ENCODE data around the gene NBPF14. TPM values are rescaled to one million over a fixed set of nuclear protein-coding genes. Genes with fewer than 3 reads are reported as not detected.
"Not testable (repeated sequence)": the region's sequence is repeated elsewhere in the genome, so short reads cannot be mapped to it uniquely, and the experiment has no call there.

Gene NBPF14
- 10 to 100 TPM; 16.6 to 19.3 TPM for total RNA-seq

- H3K27ac Mint-ChIP-seq; H3K36me3 Mint-ChIP-seq; H3K9me3 Mint-ChIP-seq; DNase-seq (ENCODE audit: low spot score in 2 of 2); ATAC-seq: not testable (repeated sequence)
These were observed at the start of gene NBPF14 for GRCh38 chr1:148595911-148596310. NBPF14 (minus strand) TSS chr1:148596011; CDS start chr1:148595717, 294 bp downstream.

DNA sequence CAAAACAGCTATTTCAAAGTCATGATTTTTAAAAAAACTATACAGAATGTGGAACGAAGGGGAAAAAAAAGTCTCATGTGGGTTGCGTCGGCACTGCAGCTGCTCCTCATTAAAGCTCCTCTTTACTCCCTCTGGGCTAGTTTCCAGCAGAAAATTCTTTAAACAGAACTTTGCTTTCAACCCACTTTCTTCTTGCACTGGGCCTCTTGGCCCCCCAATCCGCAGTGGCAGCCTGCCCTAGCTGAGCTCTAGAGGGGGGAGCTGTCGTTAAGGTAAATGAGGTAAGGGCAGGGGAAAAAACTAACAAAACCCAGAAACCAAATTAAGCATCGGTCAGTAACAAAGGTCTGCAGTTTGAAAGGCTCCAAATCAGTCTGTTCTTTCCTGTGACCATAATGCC is 29.6 kb upstream of the NBPF14 start:
- not testable (repeated sequence) for DNase-seq (ENCODE audit: low spot score in 2 of 2); ATAC-seq; H3K9me3 Mint-ChIP-seq; H3K27ac Mint-ChIP-seq; H3K36me3 Mint-ChIP-seq

- not testable (repeated sequence) for H3K27ac Mint-ChIP-seq; ATAC-seq; H3K36me3 Mint-ChIP-seq; H3K9me3 Mint-ChIP-seq; DNase-seq (ENCODE audit: low spot score in 2 of 2)
These were observed 22.4 kb upstream of the NBPF14 start for GRCh38 chr1:148618216-148618615.

GRCh38 chr1:148605266-148605665 is 9.5 kb upstream of the NBPF14 start:
- not testable (repeated sequence) for H3K36me3 Mint-ChIP-seq; H3K27ac Mint-ChIP-seq; ATAC-seq; H3K9me3 Mint-ChIP-seq; DNase-seq (ENCODE audit: low spot score in 2 of 2)

- H3K9me3 Mint-ChIP-seq; DNase-seq (ENCODE audit: low spot score in 2 of 2): not testable (repeated sequence)
These were observed 451 bp downstream of the NBPF14 start for GRCh38 chr1:148595360-148595759.

DNA sequence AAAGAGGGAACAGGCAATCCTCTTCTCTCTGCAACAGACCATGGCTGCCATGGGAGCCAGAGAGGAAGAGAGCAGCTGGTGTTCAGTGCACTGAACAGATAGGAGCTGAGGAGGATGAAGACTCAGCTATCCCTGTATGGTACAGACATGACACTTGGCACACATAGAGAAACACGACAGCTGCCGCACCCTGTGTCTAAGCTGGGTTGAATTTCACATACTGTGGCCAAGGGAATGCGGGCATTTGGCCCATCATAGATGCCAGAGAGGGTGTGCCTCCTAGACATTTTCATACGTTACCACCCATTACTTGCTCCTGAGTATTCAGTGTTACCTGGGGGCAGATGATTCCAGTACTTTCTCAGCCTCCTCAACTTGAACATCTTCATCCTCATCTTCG is 4.7 kb downstream of the NBPF14 start:
- not testable (repeated sequence) for DNase-seq (ENCODE audit: low spot score in 2 of 2); H3K27ac Mint-ChIP-seq; H3K36me3 Mint-ChIP-seq; ATAC-seq; H3K9me3 Mint-ChIP-seq

More at GRCh38 chr1:148595360-148595759, 451 bp downstream of the NBPF14 start:
- not testable (repeated sequence) for ATAC-seq, H3K36me3 Mint-ChIP-seq, H3K27ac Mint-ChIP-seq

GRCh38 chr1:148532158-148532557 is 63.7 kb downstream of the NBPF14 start:
- not testable (repeated sequence) for H3K36me3 Mint-ChIP-seq; H3K9me3 Mint-ChIP-seq; DNase-seq (ENCODE audit: low spot score in 2 of 2); H3K27ac Mint-ChIP-seq; ATAC-seq

DNA sequence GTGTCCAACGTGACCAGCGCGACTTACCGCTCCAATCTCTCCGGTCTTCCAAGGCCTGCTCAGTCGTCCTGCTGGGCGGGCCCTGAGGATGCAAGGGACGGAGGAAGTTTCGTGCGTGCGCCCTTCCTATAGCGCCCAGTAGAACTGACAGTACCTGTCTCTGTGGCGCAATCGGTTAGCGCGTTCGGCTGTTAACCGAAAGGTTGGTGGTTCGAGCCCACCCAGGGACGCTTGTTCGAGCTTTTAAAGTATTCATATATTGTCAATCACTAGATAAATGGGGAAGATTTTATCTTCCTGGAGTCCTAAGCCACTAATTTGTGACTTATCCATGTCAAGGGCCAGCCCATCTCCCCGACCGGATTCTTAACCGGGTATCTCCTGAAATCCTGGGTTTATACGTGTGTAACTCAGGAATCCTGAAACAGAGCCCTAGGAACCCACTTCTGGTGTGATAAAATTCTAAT is 66.7 kb downstream of the NBPF14 start:
- H3K9me3 Mint-ChIP-seq: not testable (repeated sequence)

GRCh38 chr1:148528591-148528990 is 67.2 kb downstream of the NBPF14 start:
- H3K36me3 Mint-ChIP-seq; DNase-seq (ENCODE audit: low spot score in 2 of 2); ATAC-seq; H3K9me3 Mint-ChIP-seq: not testable (repeated sequence)
- H3K27ac Mint-ChIP-seq: peak overlapping the region in 1 of 2 donors; percentile 89

More for the DNA sequence above, 66.7 kb downstream of the NBPF14 start:
- not testable (repeated sequence) for ATAC-seq, H3K36me3 Mint-ChIP-seq
- DNase-seq (ENCODE audit: low spot score in 2 of 2): peak in 1 of 2 donors; percentile 67
- peak overlapping the region; percentile 89 to 98 for H3K27ac Mint-ChIP-seq

DNA sequence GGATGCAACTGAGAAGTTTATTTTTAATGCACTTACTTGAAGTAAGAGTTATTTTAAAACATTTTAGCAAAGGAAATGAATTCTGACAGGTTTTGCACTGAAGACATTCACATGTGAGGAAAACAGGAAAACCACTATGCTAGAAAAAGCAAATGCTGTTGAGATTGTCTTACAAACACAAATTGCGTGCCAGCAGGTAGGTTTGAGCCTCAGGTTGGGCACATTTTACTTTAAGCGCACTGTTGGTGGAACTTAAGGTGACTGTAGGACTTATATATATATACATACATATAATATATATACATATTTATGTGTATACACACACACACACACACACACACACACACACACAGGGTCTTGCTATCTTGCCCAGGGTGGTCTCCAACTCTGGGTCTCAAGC is 69.2 kb downstream of the NBPF14 start:
- H3K9me3 Mint-ChIP-seq; H3K27ac Mint-ChIP-seq; ATAC-seq; H3K36me3 Mint-ChIP-seq; DNase-seq (ENCODE audit: low spot score in 2 of 2): not testable (repeated sequence)

DNA sequence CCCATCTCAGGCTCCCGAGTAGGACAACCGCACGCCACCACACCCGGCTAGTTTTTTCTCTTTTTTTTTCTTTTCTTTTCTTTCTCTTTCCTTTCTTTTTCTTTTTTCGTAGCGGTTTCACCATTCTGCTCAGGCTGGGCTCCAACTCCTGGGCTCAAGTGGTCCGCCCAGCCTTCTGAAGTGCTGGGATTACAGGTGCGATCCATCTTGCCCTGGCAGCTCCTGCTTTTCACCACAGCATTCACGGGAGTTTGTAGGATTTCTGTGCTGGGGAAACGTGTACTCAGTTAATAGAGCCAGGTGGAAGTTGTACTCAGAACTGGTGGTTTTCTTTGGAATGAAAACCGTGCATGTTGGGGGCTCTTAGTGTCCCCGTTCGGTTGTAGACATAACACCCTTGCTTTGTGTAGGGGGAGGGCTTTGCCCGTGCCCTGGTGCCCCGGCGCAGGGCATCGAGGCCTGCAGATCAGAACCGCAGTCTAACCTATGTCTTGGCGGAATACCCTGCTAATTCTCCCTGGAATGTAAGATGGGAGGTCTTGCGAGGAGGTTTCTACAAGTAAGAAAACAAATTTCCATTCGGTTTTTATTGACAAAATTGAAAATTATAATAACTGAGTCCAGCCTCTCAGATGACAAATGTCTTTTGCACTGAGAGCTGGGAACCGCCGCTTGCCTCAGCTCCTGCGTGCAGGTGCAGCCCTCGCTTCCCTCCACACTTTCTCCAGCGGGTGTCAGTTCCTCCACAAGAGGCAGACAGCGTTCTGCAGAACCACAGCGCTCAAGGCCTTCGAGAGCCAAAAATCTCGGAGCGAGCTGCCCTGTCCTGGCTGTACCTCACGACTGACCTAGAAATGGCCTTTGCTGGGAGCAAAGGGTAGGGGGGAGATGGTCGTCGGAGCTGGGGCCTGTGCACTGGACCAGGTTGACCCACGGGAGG is 72.3 kb downstream of the NBPF14 start:
- peak; percentile 8 to 57 for ATAC-seq
- H3K36me3 Mint-ChIP-seq; DNase-seq (ENCODE audit: low spot score in 2 of 2); H3K9me3 Mint-ChIP-seq: not testable (repeated sequence)
- H3K27ac Mint-ChIP-seq: peak overlapping the region; percentile 99 to 100

DNA sequence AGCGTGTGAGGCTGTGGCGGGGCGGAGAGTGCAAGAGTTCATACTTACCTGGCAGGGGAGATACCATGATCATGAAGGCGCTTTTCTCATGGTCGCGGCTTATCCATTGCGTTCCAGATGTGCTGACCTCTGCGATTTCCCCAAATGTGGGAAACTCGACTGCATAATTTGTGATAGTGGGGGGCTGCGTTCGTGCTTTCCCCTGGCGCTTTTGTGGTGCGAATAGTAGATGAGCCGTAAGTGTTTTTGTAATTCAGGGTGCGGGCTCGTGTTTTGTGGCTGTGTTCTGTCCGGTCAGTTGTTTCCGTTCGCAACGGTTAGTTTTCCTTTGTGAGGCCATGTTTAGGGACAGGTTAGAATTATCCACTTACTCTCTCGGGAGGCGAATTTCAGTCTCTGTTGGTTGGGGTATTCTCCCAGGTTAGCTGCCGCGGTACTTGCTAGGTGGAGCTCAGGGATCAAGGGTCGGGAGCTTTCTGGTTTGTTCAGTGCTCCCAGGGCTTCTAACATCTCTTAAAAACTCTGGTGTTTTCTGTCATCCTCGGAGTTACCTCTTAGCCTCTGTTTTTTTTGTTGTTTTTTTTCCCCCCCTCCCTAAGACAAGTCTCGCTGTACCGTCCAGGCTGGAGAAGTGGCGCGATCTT is 73.1 kb downstream of the NBPF14 start:
- ATAC-seq: peak; percentile 81 to 82
- not testable (repeated sequence) for H3K36me3 Mint-ChIP-seq, H3K9me3 Mint-ChIP-seq
- DNase-seq (ENCODE audit: low spot score in 2 of 2): peak; percentile 91 to 92
- H3K27ac Mint-ChIP-seq: peak overlapping the region; percentile 99 to 100

DNA sequence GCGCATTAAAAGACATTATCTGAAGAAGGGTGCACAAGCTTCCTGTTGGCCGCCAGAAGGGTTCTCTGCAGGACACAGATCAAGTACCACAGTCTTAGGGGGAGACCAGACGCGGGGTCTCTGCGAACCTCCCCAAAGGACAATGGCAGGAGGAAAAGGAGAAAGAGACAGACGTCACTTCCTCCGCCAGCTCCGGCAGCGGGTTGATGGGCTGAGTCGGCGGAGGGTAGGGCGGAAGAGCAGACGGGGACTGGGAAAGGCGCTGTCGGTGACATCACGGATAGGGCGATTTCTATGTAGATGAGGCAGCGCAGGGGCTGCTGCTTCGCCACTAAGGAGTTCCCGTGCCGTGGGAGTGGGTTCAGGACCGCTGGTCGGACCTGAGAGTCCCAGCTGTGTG is 73.7 kb downstream of the NBPF14 start:
- DNase-seq (ENCODE audit: low spot score in 2 of 2) (peak; percentile 78 to 92), ATAC-seq (peak; percentile 27 to 59)
- H3K9me3 Mint-ChIP-seq, H3K36me3 Mint-ChIP-seq: not testable (repeated sequence)
- H3K27ac Mint-ChIP-seq: peak overlapping the region; percentile 99 to 100

- H3K36me3 Mint-ChIP-seq; DNase-seq (ENCODE audit: low spot score in 2 of 2); H3K27ac Mint-ChIP-seq; ATAC-seq; H3K9me3 Mint-ChIP-seq: not testable (repeated sequence)
These were observed 81.5 kb downstream of the NBPF14 start for GRCh38 chr1:148514310-148514709.

DNA sequence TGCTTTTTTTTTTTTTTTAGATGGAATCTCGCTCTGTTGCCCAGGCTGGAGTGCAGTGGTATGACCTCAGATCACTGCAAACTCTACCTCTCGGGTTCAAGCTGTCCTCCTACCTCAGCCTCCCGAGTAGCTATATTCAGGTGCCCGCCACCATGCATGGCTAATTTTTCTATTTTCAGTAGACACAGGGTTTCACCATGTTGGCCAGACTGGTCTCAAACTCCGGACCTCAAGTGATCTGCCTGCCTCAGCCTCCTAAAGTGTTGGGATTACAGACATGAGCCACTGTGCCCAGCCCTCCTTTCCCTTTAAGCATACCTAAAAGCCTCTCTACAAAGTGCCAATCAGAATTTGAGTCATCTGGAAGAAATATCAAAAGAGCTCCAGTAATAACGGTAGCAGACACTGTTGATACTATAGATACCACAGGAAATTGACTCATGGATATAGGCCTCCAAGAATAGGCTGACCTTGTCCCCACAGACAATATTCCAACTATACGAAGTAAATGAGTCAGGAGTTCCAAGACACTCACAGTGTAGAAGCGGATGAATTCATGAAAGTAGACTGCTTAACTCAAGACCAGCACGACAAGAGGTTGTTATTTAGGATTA is 83.1 kb downstream of the NBPF14 start:
- H3K36me3 Mint-ChIP-seq; H3K9me3 Mint-ChIP-seq; DNase-seq (ENCODE audit: low spot score in 2 of 2): not testable (repeated sequence)
- ATAC-seq: peak; percentile 98 to 100
- H3K27ac Mint-ChIP-seq: peak overlapping the region in 1 of 2 donors; percentile 86

DNA sequence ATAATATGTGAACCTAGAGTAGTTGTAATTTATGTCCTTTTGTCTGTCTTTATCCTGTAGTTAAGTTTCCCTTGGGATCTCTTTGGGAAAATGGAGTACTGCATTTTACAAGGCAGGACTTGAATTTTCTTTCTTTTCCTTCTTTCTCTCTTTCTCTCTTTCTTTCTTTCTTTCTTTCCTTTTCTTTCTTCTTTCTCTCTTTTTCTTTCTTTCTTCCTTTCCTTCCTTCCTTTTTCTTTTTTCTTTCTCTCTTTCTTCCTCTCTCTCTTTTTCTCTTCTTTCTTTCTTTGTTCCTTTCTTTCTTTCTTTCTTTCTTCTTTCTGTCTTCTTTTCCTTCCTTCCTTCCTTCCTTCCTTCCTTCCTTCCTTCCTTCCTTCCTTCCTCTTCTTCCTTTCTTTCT is 101.9 kb downstream of the NBPF14 start:
- not testable (repeated sequence) for DNase-seq (ENCODE audit: low spot score in 2 of 2); ATAC-seq; H3K27ac Mint-ChIP-seq; H3K36me3 Mint-ChIP-seq; H3K9me3 Mint-ChIP-seq

DNA sequence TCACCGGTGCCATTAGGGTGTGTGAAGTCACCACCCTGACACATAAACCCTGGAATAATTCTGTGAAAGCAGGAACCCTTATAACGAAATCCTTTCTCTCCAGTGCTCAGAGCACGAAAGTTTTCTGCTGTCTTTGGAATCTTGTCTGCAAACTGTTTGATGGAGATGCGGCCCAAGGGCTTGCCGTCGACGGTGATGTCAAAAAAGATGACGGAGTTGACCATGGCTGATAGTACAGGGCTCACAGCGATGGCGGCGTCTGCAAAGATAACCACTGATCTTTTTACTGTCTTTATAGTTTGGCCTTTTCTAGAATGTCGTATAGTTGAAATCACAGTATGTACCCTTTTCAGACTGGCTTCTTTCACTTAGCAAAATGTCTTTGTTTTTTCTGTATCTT is 112.8 kb downstream of the NBPF14 start, which contains the start of gene PPIAL4G:
Gene PPIAL4G, minus strand, starts transcription at position 274 of the 400 bp plus-strand sequence. Its CDS starts 50 bp downstream, at position 224.
- H3K27ac Mint-ChIP-seq; H3K36me3 Mint-ChIP-seq; ATAC-seq; H3K9me3 Mint-ChIP-seq; DNase-seq (ENCODE audit: low spot score in 2 of 2): not testable (repeated sequence)
